Mammary epithelial cell (primary cell): ENCODE measurements around the gene EVL.

Experiments used
- EZH2 ChIP-seq: IDR thresholded peaks from 2 replicates; pipeline ENCODE4 v1.6.1; 2012; ENCODE audit warnings: low read length, inconsistent platforms, borderline replicate concordance
- TF ChIP-seq, protein P1 (sequence below), 2 donors: IDR thresholded peaks in 1 of 2; conservative IDR thresholded peaks in 1 of 2; 2 replicates each; pipeline ENCODE4 v1.5.1; 2011 to 2012; ENCODE audit warnings: inconsistent platforms in 2 of 2, low read length in 2 of 2, mild to moderate bottlenecking in 2 of 2, control low read depth in 1 of 2, low read depth in 1 of 2; ENCODE audit not compliant: insufficient read depth in 1 of 2; ENCODE audit errors: extremely low read depth in 1 of 2

DNA sequence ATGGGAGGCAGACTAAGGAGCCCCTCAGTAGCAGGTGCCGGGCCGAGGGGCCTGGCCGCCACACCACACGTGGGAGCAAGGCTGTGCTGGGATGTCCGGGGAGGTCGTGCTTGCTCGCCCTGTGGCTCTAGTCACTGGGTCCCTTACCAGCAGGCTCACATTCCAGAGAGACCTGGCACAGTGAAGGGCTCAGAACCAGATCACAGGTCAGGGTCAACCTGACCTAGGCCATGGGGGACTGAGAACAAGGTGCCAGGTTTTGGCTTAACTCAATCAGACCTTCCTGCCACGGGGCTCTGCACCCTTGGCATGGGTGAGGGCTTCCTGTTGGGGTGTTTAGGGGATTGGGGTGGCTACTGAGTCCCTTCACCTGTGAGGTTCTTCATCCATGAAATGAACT is 72.0 kb downstream of the EVL start:
- TF ChIP-seq EZH2: no peak
- TF ChIP-seq, protein P1, sequence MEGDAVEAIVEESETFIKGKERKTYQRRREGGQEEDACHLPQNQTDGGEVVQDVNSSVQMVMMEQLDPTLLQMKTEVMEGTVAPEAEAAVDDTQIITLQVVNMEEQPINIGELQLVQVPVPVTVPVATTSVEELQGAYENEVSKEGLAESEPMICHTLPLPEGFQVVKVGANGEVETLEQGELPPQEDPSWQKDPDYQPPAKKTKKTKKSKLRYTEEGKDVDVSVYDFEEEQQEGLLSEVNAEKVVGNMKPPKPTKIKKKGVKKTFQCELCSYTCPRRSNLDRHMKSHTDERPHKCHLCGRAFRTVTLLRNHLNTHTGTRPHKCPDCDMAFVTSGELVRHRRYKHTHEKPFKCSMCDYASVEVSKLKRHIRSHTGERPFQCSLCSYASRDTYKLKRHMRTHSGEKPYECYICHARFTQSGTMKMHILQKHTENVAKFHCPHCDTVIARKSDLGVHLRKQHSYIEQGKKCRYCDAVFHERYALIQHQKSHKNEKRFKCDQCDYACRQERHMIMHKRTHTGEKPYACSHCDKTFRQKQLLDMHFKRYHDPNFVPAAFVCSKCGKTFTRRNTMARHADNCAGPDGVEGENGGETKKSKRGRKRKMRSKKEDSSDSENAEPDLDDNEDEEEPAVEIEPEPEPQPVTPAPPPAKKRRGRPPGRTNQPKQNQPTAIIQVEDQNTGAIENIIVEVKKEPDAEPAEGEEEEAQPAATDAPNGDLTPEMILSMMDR (conservative IDR thresholded peaks at IDR 0.05 in 1 of 2, IDR thresholded peaks at IDR 0.05 in 1 of 2; ENCODE audit: extremely low read depth in 1 of 2, insufficient read depth in 1 of 2, low read depth in 1 of 2, low read length in 2 of 2): no peak
